NCI-H345 treated with DMSO at 0.1 percent for 48 hours (cell line): ENCODE data around the gene GPR135.
A peak's percentile ranks its signal among the peaks of the same experiment; 100 is the strongest.

ENCODE experiments used
- DNase-seq: peaks from one replicate; lab custom pipeline; 2025; ENCODE audit not compliant: unreplicated experiment; lab: John Stamatoyannopoulos, UW

The GPR135 gene, protein sequence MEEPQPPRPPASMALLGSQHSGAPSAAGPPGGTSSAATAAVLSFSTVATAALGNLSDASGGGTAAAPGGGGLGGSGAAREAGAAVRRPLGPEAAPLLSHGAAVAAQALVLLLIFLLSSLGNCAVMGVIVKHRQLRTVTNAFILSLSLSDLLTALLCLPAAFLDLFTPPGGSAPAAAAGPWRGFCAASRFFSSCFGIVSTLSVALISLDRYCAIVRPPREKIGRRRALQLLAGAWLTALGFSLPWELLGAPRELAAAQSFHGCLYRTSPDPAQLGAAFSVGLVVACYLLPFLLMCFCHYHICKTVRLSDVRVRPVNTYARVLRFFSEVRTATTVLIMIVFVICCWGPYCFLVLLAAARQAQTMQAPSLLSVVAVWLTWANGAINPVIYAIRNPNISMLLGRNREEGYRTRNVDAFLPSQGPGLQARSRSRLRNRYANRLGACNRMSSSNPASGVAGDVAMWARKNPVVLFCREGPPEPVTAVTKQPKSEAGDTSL

DNA sequence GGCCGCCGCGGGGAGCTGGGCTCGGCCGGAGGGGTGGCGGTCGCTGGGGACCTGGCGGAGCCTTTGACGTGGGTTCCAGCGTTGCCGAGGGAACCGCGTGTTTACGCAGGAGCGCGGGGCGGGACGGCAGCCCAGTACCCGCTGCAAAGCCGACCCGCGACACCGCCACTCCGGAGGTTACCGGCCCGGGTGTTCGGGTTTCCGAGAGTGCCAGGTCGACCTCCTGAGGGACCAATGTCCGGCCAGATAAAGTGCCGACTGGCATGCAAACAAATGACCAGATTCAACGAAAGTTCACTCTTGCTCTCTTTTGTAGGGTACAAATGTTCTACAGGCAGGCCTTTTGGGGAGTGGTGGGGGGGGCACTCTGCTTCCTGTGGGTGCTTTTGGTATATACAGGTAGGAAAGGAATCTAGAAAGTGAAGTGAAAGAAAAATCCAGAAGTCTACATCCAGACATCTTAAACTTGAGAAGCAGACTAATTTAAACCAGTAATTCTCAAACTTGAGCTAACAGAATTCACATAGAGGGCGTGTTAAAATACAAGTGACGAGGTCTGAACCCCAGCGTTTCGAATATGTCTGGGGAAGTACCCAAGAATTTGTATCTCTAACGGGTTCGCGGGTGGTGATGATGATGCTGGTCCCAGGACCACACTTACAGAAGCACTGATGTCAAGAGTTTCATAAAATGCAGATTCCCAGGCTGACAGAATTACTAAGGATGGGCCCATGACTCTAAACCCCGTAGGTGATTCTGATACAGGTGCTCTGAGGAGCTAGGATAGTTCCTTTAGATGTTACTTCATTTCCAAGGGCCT, at the start of gene GPR135:
Gene GPR135, minus strand, starts transcription at position 65 of the 820 bp plus-strand sequence. CDS start 154 bp downstream, outside the sequence.
- no peak for DNase-seq

DNA sequence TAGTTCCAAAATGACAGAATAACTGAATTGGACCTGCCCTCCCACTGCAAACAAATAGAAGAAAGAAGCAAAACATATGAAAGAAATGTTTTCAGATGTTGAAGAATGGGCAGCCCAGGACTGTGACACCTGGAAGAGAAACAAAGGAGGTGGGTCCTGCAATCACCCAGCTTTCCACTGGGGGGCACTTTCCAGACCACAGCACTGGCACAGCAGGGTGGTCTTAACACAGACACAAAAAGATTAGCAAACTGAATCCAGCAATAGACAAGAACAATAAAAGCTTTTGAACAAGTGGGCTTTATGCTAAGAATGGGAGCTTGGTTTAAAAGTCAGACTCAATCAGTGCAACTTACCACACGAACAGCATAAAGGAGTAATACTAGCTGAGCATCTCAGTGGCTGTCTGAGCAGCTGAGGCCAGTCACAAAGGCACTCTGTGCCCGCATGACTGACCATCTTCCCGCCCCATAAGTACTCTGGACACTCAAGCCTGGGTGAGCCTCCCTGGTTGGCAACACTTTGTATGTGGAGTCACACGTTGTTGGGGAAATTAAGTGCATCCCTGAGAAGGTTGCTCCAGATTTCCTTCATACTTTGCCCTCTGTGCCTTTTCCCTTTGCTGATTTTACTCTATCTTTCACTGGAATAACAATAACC, 46.9 kb upstream of the GPR135 start:
- DNase-seq = peak; percentile 29

DNA sequence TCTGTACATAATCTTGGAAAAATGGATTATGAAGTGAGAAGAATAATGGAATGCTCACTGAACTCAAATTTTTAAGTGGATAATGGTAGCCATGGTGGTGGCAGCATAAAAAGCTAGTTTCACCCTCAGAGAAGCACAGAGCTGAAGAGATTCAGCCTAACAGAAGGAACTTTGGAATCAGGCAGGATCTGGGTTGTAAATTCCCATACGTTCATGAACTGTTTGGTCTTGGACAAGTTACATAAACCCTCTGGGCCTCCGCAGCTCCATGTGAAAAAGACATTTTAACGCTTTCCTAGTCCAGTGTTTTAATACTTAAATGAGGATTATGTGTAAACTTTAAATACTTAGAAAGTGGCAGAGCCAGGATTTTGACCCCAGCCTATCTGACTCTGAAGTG, 45.8 kb upstream of the GPR135 start:
- no peak for DNase-seq

DNA sequence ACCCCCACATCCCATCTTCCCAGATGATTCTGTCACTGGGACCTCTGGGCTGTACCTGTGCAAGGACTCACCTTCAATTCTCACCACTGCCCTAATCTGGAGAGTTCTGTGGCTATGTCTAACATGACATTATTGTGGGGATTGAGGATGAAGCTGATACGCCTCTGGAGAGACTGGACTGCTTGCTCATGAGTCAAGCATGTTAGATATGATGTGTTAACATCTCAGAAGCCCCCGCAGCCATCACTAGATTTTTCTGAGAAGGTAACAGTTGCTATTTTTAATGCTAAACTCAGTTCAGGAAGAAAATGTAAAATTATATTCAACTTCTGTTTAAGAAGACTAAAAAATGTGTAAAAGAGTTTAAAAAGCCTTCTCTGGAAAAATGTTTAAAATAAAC, 44.8 kb upstream of the GPR135 start:
- DNase-seq = no peak

DNA sequence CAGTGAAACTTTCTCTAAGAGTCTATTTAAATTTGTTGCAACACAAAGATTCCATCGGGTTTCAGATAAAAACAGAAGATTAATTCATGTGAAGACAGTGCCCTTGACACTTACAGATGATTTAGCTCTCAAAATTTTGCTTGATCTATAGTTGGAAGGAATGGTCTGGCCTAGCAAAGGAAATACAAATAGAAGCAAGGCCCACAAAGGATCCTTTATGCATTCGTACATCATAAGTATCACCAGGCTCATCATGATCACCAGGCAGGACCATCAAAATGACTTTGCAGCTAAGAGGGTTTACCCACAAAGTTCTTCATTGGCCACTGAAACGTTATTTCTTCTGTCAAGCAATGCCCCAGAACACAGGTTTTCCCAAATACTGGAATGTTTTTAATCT, 43.9 kb upstream of the GPR135 start:
- no peak for DNase-seq

DNA sequence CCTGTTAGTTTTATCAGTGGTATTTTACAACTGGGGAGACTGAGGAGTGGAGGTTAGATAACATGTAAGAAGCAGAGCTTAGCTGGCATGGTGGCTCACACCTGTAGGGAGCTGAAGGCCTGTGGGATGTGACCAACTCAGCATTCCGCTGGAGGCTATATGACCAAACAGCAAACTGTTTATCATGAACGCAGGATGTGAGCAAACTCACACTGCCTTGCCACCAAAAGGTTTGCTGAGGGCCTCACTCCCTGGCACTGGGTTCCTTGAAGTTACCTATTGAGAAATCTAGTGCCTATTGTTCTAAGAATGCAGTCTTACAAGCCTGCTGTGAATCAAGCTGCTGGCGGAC, 42.5 kb upstream of the GPR135 start:
- DNase-seq = no peak

DNA sequence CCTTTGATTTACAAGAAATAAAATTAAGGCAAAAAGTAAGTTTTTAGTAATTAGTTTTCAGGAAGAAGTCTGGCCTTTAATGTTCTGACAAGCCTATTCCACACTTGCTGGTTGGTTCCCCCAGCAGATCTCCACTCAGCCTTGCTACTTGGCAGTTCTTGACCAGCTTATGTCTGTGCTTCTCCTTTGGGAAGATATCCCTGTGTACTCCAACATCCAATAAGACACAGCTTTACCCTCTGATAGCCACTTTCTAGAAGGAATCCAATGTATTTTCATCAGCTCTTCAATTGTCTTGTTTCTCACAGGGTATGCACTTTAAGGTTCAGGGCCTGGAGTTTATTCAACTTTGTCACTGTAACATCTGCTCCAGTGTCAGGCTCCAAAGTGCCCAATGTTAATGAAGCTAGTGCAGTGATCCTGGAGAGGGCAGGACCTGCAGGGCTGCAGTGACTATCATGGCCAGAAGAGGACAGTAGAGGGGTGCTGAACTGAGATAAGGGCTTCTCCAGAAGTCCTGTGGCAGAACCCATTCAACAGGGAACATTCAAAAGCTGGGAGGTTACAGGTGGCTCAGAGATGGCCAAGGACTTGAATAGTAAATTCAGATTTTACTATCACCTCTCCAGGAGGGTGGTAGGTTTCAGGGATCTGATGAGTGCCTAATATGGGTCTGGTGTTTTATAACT, 42.0 kb upstream of the GPR135 start:
- peak; percentile 50 for DNase-seq

DNA sequence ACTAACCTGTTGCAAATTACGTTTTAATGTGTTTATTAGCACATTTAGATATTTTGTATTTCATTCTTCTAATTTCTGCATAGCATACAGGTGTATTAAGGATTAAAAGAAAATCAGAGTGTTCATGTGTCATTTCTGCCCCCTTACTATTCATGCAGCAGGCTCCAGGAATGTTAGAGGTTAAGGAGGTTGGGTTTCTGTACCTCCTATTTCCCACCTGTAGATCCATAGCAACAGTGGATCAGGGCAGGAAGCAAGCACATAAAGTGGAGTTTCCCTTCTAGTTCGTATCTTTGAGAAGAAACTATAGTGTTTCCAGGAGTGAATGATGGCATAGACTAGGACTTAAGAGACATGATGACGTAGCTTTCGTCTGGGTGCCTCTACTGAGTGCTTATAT, 38.1 kb upstream of the GPR135 start:
- no peak for DNase-seq

DNA sequence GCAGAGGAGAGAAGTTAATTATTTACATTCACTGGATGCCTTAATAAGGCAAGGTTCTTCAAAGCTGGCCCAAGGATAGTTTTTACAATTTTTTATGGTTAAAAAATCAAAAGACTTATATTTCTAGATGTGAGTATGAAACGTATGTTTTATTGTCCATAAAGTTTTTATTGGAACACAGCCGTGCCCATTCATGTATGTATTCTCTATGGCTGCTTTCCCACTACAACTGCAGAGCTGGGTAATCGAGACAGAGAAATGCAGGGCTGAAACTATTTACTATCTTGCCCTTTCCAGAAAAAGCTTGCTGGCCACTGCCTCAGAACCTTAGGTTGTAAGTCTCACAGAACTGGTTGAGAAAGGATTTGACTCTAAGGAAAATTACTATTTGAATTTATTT, 35.6 kb upstream of the GPR135 start:
- no peak for DNase-seq

DNA sequence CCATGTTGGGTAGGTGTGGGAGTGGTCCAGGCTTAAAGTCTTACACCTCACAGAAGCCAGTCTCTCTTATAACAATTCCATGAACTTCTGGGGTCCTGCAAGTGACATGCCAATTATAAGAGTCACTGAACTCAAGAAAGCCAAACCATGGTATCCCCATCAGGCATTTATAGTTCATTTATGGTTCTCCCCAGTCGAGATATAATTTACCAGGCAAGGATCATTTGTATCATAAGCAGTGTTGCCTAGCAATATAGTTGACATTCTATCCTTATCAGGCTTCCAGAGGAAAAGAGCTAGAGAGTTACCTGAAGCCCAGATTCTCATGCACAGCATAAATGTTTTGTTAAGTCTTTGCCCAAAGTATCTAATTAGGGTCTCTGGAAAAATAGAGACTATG, 27.2 kb upstream of the GPR135 start:
- no peak for DNase-seq

DNA sequence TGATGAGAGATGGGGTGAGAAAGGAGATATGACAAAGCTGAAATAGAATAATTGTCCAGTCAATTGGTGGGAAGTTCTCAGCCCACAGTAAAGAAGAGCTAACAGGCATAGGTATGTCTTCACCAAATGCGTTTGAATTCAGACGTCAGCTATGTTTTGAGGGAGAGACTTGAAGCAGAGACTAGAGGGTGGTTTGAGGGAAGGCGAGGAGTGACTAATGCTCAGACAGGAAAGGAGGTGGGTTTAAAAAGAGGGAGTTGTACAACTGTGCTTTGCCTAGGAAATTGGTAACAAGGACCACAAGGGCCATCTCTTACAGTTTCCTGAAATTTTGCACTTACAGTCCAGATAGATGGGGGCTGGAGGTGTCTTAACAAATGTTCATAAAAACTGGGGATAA, 25.6 kb upstream of the GPR135 start:
- no peak for DNase-seq

DNA sequence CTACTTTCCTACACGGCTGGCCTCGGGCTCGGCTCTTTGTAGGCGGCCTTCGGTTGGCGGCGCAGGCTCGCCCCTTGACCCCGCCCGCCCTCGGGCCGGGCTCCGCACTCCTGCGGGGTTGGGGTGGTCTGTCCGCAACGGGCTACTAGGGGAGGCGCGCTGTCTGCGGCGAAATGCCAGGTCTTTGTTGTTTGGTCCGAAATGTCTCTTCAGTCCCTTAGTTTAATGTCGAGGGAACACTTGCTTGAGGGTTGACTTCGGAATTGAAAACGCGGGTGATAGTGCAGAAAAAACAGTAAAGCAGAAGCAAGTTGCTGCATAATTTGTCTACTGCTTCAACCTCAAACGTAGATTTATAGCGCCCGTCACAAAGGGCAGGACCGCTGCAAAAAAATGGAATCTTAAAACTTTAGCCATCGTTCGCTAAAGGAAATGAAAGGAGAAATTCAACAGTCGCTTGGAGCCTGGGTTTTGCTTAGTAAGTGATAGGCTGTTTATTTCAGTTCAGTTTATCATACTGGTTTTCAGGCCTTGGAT, 19.5 kb upstream of the GPR135 start:
- no peak for DNase-seq

DNA sequence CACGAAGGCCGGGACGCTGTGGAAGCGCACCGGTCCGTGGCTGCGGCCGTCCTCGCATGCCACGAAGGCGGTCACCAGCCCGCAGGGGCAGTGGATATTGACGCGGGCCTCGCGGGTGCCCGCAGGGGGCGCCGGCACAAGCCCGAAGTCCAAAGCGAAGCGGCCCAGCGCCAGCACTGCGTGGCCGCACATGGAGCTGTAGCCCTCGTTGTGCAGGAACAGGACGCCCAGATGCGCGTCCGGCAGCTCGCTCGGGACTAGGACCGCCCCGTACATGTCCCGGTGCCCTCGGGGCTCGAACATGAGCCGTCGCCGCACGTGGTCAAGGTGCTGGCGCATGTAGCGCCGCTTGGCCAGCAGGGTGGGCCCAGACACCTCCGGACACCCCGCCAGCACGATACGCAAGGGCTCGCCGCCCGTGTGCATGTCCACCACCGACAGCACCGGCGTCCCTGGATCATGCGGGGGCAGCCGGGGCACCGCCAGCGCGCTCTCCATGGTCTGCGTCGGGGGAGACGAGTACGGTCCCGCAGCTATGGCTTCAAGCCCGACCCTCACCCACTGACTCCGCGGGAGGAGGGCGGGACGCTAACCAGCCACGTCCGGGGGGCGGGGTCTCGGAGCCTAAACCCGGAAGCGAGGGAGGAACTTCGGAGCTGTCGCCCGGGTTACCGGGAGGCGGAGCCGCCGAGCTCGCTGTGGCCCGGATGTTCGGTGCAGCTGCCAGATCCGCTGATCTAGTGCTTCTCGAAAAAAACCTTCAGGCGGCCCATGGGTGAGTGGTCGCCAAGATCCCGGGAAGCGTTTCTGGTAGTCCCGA, 18.8 kb upstream of the GPR135 start, which contains the start of the genes JKAMP and L3HYPDH:
Gene JKAMP, plus strand, starts transcription at position 699 of the 820 bp plus-strand sequence. Its CDS starts 73 bp downstream, at position 772.
Gene L3HYPDH, minus strand, starts transcription at position 590 of the 820 bp plus-strand sequence. Its CDS starts 92 bp downstream, at position 498.
- peak; percentile 95 for DNase-seq

DNA sequence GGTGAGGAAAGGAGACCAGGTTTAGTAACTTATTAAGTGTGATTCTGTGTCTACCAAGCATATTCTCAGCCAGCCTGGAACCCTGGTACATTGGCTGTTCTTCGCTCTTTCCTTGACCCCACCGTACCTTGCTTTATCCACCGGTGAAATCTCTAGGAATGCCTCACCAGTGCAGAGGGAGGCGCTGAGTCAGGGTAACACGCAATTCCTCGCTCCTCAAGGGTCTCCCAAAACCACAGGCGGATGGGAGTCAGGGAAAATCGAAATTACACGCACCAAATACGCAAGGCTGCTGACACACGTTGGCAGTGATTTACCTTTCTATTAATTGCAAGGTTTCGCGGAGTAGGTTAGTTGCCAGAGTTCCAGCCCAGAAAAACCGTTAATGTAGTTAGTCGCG, 18.2 kb upstream of the GPR135 start:
- no peak for DNase-seq

DNA sequence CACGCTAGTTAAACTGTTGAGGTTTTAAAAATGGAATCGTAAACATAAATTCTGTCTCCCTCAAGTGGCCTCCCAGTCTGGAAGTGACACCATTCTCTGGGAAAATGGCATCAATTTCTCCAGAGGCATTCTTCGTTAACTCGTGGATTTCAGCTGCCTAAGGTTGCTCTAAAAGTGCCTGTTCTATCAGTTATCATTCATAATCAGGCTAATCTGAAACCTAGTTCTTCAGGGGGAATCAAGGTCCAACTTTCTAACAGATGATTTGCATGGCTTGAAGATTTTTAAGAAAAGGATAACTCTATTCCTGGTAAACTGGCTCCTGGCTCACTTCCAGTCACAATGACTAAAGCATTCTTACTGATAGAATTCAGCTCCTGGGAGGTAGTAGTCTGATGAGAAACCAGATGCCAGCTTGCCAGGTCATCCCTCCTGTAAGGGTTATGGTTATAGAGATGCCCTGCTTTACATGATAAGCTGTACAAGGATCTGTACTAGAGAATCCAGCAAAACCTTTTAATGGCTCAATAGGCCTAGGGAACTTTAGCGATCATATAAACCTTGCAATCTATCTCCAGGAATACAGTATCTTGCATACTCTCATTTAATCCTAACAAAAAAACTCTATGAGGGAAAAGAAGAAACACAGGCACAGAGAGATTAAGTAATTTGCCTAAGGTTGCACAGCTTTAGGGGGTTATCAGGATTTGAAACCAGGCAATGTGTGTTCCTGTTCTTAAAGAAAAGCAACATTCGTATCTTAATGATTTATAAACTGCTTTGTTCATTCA, 17.6 kb upstream of the GPR135 start:
- no peak for DNase-seq

DNA sequence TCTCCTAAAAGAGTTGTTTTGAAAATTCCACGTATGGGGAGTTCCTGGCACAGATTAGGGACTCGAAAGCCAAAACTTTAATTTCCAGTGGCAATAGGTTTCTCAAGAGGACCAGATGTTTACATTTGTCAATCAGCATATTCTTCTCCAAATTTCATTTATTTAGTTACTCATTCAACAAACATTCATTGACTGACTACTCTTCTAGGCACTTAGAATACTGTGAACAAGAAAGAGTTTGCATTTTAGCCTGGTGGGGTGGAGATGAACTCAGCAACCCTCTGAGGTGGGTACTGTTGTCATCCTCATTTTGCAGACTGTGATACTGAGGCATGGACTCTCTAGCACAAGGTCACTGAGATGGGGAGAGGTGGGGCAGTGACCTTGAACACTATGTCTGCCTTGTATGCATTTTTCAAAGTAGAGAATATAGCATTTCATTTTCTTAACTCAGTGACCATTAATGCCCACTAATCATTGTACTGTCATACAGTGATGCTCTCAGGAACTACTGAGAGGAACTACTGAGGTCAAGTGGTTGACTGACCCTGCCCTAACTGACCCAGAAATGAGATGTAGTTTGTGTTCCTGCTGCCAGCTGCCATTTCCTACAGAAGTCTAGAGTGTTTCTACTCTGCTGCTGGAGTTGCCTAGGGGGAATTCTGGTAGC, 16.8 kb upstream of the GPR135 start:
- no peak for DNase-seq

DNA sequence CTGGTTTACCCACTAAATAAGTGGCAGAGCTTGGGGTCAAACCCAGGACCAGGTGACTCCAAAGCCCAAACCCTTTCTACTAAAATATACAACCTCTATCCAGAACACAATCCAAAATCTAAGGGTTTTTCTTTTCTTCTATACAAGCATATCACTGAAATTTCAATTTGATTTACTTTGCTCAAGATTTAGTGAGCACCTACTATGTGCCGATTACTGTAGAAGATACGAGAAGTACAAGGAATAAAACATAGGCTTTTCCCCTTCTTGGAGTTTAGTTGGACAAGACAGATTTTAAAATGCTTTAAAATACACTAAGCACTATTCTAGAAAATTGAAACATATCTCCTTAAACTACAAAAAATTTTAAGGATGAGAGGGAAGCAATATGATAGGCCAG, 16.2 kb upstream of the GPR135 start:
- no peak for DNase-seq

DNA sequence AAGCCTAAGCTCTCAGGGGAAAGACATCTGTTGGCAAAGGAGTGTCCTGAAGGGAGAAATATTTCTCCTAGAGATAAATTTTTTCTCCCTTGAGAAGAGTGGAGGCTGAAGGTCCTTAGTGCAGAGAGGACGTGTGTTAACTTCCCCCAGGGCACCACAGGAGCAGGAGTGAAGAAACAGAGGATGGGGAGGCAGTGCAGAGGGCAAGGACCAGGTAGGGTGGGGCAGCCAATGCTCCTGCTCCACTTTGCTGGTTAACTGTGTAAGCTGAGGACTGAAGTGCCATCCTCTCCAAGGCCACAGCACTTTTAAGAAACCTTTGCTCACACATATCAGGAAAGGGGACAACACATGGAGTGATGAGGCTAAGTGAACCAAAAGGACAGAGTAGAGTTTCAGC, 15.0 kb upstream of the GPR135 start:
- DNase-seq = no peak
